HL-60 (cell line): ENCODE results near the gene DCDC2C.

ENCODE experiments used
- DNase-seq, 2 experiments: peaks; one replicate each; pipeline ENCODE4 v3.0.0-alpha.2; 2010 to 2020; ENCODE audit warnings: low read depth in 1 of 2, low spot score in 1 of 2
- H3K27ac ChIP-seq: fragments of 250-450 bp; sonication (Bioruptor Pico); replicated peaks from 2 replicates; pipeline ENCODE4 v1.5.1; 2020; ENCODE audit warnings: mild to moderate bottlenecking, moderate library complexity
- H3K27me3 ChIP-seq: fragments of 250-450 bp; sonication (Bioruptor Pico); 2 replicates; pipeline ENCODE4 v1.5.1; 2021; ENCODE audit warnings: mild to moderate bottlenecking, moderate library complexity; ENCODE audit not compliant: insufficient read depth, poor library complexity, severe bottlenecking
- H3K4me3 ChIP-seq: replicated peaks from 2 replicates; pipeline ENCODE4 v1.5.1; 2011; ENCODE audit warnings: mild to moderate bottlenecking, control low read depth, low read length; ENCODE audit not compliant: insufficient read depth
- GABPA ChIP-seq: IDR thresholded peaks from 2 replicates; pipeline ENCODE4 v1.6.1; 2012; ENCODE audit warnings: low read depth
- POLR2AphosphoS5 ChIP-seq: IDR thresholded peaks from 2 replicates; pipeline ENCODE4 v1.6.1; 2012; ENCODE audit warnings: low read depth
- SPI1 ChIP-seq: IDR thresholded peaks from 2 replicates; pipeline ENCODE4 v1.6.1; 2012; ENCODE audit warnings: low read depth, mild to moderate bottlenecking, borderline replicate concordance
- TF ChIP-seq, protein P1 (sequence below): IDR thresholded peaks from one replicate; pipeline ENCODE4 v1.5.1; 2011; ENCODE audit warnings: low read length, control low read depth, inconsistent platforms; ENCODE audit not compliant: insufficient read depth
- TF ChIP-seq, protein P2 (sequence below): IDR thresholded peaks from 2 replicates; pipeline ENCODE4 v1.6.1; 2012; ENCODE audit warnings: low read depth; ENCODE audit not compliant: insufficient replicate concordance

DCDC2C gene

DNA sequence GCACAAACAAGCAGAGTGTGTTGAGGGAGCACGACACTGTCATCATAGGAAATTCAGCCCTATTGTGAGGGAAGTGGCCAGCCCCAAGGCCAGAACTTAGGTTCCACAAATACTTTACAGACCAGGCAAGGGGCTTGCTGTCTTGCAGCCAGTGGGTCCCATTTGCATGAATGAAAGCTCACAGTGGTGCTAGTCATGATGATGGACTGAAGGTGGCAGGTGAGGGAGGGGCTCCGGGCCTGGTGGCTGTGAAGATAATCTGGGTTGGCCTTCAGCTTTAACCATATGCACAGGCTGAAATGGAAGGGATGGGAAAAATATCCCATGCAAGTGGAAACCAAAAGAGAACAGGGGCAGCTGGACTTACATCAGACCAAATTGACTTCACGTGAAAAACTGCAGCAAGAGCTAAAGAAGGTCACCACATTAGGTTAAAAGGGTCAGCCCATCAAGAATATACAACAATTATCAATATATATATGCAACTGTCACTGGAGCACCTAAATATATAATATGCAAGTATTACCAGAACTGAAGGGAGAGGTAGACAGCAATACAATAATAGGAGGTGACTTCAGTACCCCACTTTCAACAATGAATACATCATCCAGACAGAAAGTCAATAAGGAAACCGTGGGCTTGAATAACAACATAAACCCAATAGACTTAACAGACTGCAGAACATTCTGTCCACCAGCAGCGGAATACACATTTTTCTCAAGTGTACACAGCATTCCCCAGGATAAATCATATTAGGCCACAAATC is 39.6 kb downstream of the DCDC2C start:
- DNase-seq, result no peak
- TF ChIP-seq, protein P1, sequence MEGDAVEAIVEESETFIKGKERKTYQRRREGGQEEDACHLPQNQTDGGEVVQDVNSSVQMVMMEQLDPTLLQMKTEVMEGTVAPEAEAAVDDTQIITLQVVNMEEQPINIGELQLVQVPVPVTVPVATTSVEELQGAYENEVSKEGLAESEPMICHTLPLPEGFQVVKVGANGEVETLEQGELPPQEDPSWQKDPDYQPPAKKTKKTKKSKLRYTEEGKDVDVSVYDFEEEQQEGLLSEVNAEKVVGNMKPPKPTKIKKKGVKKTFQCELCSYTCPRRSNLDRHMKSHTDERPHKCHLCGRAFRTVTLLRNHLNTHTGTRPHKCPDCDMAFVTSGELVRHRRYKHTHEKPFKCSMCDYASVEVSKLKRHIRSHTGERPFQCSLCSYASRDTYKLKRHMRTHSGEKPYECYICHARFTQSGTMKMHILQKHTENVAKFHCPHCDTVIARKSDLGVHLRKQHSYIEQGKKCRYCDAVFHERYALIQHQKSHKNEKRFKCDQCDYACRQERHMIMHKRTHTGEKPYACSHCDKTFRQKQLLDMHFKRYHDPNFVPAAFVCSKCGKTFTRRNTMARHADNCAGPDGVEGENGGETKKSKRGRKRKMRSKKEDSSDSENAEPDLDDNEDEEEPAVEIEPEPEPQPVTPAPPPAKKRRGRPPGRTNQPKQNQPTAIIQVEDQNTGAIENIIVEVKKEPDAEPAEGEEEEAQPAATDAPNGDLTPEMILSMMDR, result no peak
- TF ChIP-seq, protein P2, sequence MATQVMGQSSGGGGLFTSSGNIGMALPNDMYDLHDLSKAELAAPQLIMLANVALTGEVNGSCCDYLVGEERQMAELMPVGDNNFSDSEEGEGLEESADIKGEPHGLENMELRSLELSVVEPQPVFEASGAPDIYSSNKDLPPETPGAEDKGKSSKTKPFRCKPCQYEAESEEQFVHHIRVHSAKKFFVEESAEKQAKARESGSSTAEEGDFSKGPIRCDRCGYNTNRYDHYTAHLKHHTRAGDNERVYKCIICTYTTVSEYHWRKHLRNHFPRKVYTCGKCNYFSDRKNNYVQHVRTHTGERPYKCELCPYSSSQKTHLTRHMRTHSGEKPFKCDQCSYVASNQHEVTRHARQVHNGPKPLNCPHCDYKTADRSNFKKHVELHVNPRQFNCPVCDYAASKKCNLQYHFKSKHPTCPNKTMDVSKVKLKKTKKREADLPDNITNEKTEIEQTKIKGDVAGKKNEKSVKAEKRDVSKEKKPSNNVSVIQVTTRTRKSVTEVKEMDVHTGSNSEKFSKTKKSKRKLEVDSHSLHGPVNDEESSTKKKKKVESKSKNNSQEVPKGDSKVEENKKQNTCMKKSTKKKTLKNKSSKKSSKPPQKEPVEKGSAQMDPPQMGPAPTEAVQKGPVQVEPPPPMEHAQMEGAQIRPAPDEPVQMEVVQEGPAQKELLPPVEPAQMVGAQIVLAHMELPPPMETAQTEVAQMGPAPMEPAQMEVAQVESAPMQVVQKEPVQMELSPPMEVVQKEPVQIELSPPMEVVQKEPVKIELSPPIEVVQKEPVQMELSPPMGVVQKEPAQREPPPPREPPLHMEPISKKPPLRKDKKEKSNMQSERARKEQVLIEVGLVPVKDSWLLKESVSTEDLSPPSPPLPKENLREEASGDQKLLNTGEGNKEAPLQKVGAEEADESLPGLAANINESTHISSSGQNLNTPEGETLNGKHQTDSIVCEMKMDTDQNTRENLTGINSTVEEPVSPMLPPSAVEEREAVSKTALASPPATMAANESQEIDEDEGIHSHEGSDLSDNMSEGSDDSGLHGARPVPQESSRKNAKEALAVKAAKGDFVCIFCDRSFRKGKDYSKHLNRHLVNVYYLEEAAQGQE, result no peak
- no peak for TF ChIP-seq GABPA
- no peak for TF ChIP-seq SPI1
- Histone ChIP-seq H3K4me3 (no peak overlapping the region), H3K27me3 (no peaks in the 10 kb centered on the region), H3K27ac (no peak overlapping the region)

DNA sequence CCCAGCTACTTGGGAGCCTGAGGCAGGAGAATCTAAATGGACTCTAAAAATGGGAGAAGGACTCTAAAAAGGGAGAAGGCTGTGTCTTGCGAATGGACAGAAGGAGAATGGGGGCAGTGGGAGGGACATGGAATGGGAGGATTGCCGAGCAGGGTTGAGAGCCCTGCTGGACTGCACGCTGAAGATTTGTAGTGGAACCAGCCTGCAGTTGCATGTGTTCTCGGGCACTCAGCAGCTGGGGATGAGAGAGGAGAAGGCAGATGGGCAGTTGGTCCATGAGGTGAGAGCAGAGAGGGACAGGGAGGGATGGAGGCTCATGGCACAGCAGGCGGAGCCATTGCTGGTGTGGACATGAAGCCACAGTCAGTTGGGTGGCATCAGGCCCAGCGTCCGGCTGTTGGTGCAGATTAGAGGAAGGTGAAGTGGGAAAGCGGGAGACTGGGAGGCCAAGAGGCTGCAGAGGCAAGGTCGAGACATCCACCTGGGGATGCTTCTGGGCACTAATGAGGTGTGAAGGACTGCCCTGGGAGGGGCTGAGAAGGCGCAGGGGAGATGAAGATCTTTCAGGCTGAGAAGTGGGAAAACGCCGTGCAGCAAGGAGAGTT is 40.7 kb downstream of the DCDC2C start:
- Histone ChIP-seq H3K4me3 (no peak overlapping the region), H3K27me3 (no peaks in the 10 kb centered on the region), H3K27ac (no peak overlapping the region)
- TF ChIP-seq, protein P1, result no peak
- TF ChIP-seq POLR2AphosphoS5 (no peak), SPI1 (no peak)
- TF ChIP-seq, protein P2, result no peak
- no peak for DNase-seq

DNA sequence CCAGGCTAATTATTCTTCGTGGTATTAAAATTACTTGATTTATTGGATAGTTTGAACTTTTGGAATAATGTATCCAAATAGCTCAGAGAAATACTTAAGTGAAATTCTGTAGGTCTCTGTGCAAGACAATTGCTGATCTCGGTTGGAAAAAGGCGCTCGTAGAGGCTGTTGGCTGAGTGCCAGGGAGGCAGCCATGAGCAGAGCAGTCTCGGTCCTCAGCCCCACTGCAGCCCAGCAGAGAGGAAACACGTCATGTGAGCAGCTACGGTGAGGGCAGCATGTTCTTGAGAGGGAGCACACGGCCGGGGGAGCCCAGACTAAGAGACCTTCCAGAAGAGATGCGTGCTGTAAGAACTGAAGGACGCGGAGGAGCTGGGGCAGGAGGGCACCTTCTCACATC is 42.5 kb downstream of the DCDC2C start:
- TF ChIP-seq, protein P1, result no peak
- no peak for TF ChIP-seq POLR2AphosphoS5
- TF ChIP-seq, protein P2, result no peak
- TF ChIP-seq SPI1, result no peak
- TF ChIP-seq GABPA, result no peak
- H3K4me3 ChIP-seq, result no peak overlapping the region
- no peak overlapping the region for H3K27ac ChIP-seq
- DNase-seq, result no peak
- H3K27me3 ChIP-seq, result no peaks in the 10 kb centered on the region
